ENCODE measurements around the gene PDLIM3.

DNA sequence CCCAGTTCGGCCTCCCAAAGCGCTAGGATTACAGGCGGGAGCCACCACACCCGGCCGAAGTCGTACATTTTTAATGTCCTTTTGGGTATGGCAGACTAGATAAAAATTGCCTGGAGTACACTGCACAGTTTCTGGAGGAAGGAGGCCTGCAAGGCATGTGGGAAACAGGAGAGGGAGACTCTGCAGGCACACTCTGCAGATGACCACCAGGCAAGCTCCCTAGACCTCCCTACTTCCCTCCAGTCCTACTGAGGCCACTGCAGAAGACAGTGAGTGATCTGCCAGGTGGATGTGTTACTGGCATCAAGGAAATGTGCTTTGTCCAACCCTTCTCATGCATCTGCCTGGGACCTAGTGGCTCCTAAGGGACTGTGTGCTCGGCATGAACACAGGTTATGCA lies 11.4 kb downstream of the PDLIM3 start:
- TF ChIP-seq, protein P1, sequence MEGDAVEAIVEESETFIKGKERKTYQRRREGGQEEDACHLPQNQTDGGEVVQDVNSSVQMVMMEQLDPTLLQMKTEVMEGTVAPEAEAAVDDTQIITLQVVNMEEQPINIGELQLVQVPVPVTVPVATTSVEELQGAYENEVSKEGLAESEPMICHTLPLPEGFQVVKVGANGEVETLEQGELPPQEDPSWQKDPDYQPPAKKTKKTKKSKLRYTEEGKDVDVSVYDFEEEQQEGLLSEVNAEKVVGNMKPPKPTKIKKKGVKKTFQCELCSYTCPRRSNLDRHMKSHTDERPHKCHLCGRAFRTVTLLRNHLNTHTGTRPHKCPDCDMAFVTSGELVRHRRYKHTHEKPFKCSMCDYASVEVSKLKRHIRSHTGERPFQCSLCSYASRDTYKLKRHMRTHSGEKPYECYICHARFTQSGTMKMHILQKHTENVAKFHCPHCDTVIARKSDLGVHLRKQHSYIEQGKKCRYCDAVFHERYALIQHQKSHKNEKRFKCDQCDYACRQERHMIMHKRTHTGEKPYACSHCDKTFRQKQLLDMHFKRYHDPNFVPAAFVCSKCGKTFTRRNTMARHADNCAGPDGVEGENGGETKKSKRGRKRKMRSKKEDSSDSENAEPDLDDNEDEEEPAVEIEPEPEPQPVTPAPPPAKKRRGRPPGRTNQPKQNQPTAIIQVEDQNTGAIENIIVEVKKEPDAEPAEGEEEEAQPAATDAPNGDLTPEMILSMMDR (conservative IDR thresholded peaks at IDR 0.05 in 1 of 2, IDR thresholded peaks at IDR 0.05 in 1 of 2; ENCODE audit: extremely low read depth in 1 of 2, insufficient read depth in 1 of 2, low read depth in 1 of 2, low read length in 2 of 2): no peak
- TF ChIP-seq EZH2 (IDR thresholded peaks at IDR 0.05; ENCODE audit: borderline replicate concordance, low read length): no peak

All from mammary epithelial cell (primary cell).